Psoas muscle (tissue), 8 donors: ENCODE data around the gene CASQ2. TPM values are rescaled to one million over a fixed set of nuclear protein-coding genes. Genes with fewer than 3 reads are reported as not detected.

Experiments used
- ATAC-seq, 4 donors: fragments of 200-7000 bp; cut with Tn5 transposase; one replicate each; pipeline ENCODE4 v1.9.1; 2020; ENCODE audit warnings: moderate library complexity in 3 of 4, mild to moderate bottlenecking in 2 of 4
- DNase-seq, 2 donors: peaks; one replicate each; pipeline ENCODE4 v3.0.0-alpha.2; 2020
- H3K27ac ChIP-seq: fragments of 200-600 bp; one replicate; pipeline ENCODE4 v1.8.0; 2022
- H3K27me3 ChIP-seq, 3 donors: fragments of 200-600 bp in 1 of 3; one replicate each; pipeline versions ENCODE4 v1.6.1 to v1.8.0; 2013 to 2022; ENCODE audit warnings: low read length in 2 of 3, mild to moderate bottlenecking in 2 of 3, moderate library complexity in 1 of 3; ENCODE audit not compliant: insufficient read depth in 3 of 3
- H3K36me3 ChIP-seq, 2 donors: fragments of 200-600 bp in 1 of 2; one replicate each; pipeline versions ENCODE4 v1.6.1 to v1.8.0; 2013 to 2022; ENCODE audit warnings: low read depth in 1 of 2, mild to moderate bottlenecking in 1 of 2, moderate library complexity in 1 of 2; ENCODE audit not compliant: insufficient read depth in 1 of 2
- H3K4me1 ChIP-seq: fragments of 200-600 bp; one replicate; pipeline ENCODE4 v1.8.0; 2022
- H3K4me3 ChIP-seq: fragments of 200-600 bp; one replicate; pipeline ENCODE4 v1.8.0; 2022; ENCODE audit warnings: mild to moderate bottlenecking
- H3K9me3 ChIP-seq: fragments of 200-600 bp; one replicate; pipeline ENCODE4 v1.8.0; 2022
- WGBS, 3 donors: extraction: QIAGEN DNeasy Blood & Tissue Kit; methylation state at CpG; one replicate each; pipeline versions ENCODE4 v1.1.6 to v1.1.7; 2013; 5-methylcytosine and 5-hydroxymethylcytosine counted together
- intact Hi-C, 2 donors: fragments of 100-400 bp; cut with DNase I; formaldehyde crosslinking; loops; one replicate each; pipeline versions ENCODE4 v1.11.0 to v1.14.2; 2022
- polyA plus RNA-seq, 3 donors: library from polyadenylated mRNA; stranded (reverse); fragments of 200-250 nt; gene quantifications; one replicate each; pipeline ENCODE4 v1.2.3, GENCODE V29; 2013
- total RNA-seq, 4 donors: library from RNA; stranded (reverse); fragmentation: NEBNext Ultra II Directional in 2 of 4; extraction: Animal tissue kit (Norgen Biotek cat#: 25700) in 2 of 4; gene quantifications; one replicate each; pipeline versions ENCODE4 v1.2.1 to v1.2.4, GENCODE V29; 2021 to 2023
- TF ChIP-seq, protein P1 (sequence below): fragments of 200-600 bp; IDR thresholded peaks from one replicate; pipeline ENCODE4 v1.8.0; 2022; ENCODE audit warnings: antibody characterized with exemption
- donor health status: healthy with polysubstance abuse.
- donor health status: DM: no; HTN: no; CAD: no; lungs with moderate emphysema.
- donor health status: Bipolar disorder and iron deficiency.
- donor health status: healthy.
- donor health status: DM: yes; HTN: yes; CAD: no.
- donor health status: DM: no; HTN: no; CAD: no.
- donor health status: DM: no; HTN: no; CAD: no.
- donor health status: DM: yes; HTN: yes; CAD: no.

Gene CASQ2
- total and polyA plus RNA-seq, 7 donors: 56.4 to 271 (median 84.0) TPM

DNA sequence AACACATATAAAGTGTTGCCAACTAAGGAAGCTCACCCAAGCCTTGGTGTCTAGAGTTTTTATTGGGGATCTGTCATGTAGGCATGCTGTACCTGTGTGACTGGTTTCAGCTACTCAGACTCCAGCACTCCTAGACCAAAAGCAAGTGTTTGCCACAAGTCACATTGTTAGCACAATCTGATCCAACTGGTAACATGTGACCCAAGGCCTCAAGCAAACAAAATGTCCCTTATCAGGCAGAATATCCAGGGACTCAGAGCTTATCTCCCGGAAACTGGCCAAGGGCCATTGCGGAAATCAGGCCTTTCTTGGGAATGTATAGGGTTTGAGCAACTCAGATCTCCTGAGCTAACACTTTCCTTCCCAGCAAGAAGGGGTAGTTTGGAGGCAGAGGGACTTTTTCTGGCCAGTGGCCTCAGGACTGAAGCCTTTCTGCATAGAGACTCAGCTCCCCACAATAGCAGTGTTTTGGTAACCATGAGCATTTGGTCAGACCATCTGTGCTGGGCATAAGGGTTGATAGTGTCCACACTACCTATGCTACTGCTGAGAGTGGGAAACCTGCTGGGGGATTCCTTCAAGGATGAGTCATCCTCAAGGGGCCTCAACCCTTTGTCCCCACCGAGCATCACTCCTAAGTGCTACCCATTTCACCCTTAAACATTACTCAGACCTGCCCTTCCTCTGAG lies 42.8 kb upstream of the CASQ2 start:
- Histone ChIP-seq H3K36me3 (no peaks in the 10 kb centered on the region), H3K4me3 (no peak overlapping the region), H3K9me3 (no peaks in the 10 kb centered on the region), H3K4me1 (no peaks in the 10 kb centered on the region), H3K27me3 (no peaks in the 10 kb centered on the region), H3K27ac (no peak overlapping the region)
- TF ChIP-seq, protein P1, sequence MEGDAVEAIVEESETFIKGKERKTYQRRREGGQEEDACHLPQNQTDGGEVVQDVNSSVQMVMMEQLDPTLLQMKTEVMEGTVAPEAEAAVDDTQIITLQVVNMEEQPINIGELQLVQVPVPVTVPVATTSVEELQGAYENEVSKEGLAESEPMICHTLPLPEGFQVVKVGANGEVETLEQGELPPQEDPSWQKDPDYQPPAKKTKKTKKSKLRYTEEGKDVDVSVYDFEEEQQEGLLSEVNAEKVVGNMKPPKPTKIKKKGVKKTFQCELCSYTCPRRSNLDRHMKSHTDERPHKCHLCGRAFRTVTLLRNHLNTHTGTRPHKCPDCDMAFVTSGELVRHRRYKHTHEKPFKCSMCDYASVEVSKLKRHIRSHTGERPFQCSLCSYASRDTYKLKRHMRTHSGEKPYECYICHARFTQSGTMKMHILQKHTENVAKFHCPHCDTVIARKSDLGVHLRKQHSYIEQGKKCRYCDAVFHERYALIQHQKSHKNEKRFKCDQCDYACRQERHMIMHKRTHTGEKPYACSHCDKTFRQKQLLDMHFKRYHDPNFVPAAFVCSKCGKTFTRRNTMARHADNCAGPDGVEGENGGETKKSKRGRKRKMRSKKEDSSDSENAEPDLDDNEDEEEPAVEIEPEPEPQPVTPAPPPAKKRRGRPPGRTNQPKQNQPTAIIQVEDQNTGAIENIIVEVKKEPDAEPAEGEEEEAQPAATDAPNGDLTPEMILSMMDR: no peak
- ATAC-seq: no peak
- WGBS, 3 donors: 72 to 85% (median 73%) methylated on average over 3 of the region's 3 CpGs
- intact Hi-C loops: no loop called here
- no peak for DNase-seq

DNA sequence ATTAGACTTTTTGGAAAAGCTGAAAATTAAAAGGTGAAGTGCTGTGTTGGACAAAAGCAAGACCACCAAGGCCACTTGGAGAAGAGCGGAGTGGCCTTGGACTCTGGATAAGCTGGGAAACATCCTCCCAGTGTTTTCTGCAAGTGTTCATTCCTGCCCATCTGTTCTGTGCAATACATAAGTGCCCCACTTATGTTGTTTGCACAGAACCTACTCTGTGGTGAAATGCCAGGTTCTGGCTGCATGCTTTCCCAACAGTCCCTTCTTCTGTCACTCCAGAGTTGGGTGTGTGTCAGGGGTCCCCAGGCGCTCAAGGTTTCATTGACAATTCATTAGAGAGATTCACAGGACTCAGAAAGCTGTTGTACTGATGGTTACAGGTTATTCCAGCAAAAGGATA lies 42.1 kb upstream of the CASQ2 start:
- H3K27me3 ChIP-seq: no peaks in the 10 kb centered on the region
- ATAC-seq (no peak), DNase-seq (no peak)
- 91 to 96% (median 93%) methylated on average over 2 of the region's 2 CpGs for WGBS, 3 donors
- TF ChIP-seq, protein P1: no peak
- no peaks in the 10 kb centered on the region for H3K36me3 ChIP-seq
- no peak overlapping the region for H3K4me3 ChIP-seq
- no peaks in the 10 kb centered on the region for H3K9me3 ChIP-seq
- intact Hi-C loops: no loop called here
- no peak overlapping the region for H3K27ac ChIP-seq
- H3K4me1 ChIP-seq: no peaks in the 10 kb centered on the region

DNA sequence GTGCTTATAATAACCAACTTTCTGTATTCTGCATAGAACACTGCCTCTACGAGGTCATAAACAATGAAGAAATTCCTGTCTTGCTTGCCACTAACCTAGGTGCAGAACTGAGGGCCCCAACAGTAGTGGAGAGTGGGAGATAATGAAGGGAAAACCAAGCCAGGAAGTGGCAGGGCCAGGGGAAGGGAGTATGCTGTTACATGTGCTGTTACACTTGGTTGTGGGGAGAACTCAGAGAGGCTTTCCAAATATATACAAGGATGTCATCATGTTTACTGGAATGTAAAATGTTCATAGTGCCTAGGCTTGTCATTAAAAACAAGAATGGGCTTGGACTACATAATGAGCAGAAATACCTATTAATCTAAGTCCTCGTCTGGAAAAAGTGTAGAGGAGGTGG lies 41.3 kb upstream of the CASQ2 start:
- no peaks in the 10 kb centered on the region for H3K4me1 ChIP-seq
- no peaks in the 10 kb centered on the region for H3K9me3 ChIP-seq
- no peak for DNase-seq
- H3K27ac ChIP-seq: no peak overlapping the region
- TF ChIP-seq, protein P1: no peak
- no peak overlapping the region for H3K4me3 ChIP-seq
- intact Hi-C loops: loop anchor here (5.0 to 10.0 kb wide), 2 partner anchors 172 to 215 kb away; no protein-coding TSS in a partner anchor
- H3K36me3 ChIP-seq: no peaks in the 10 kb centered on the region
- WGBS, 3 donors: 63 to 84% (median 77%) methylated on average over 2 of the region's 2 CpGs
- H3K27me3 ChIP-seq: no peaks in the 10 kb centered on the region
- ATAC-seq: no peak

DNA sequence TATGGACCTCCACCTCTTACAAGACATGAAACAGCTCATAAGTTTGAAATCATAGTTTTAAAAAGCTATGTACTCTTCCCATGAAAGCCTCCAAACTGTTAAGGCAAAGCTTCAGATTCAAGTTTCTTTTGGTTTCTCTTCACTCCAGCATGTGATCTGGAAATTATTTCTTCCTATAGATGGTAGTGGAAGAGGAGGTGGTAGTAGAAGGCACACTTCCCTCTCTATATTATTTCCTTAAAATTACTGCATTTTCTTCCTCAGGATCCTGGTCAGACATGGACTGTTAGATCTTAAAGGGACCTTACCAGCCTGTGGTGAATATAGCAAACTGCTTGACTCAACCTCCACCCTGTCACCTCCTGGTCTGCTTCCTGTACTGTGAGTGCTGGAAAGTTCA lies 40.6 kb upstream of the CASQ2 start:
- Histone ChIP-seq H3K9me3 (no peaks in the 10 kb centered on the region), H3K4me1 (no peaks in the 10 kb centered on the region), H3K27me3 (no peaks in the 10 kb centered on the region), H3K27ac (no peak overlapping the region), H3K36me3 (no peaks in the 10 kb centered on the region), H3K4me3 (no peak overlapping the region)
- ATAC-seq (no peak), DNase-seq (no peak)
- intact Hi-C loops: loop anchor here (5.0 to 10.0 kb wide), 2 partner anchors 173 to 216 kb away; no protein-coding TSS in a partner anchor
- TF ChIP-seq, protein P1: no peak

DNA sequence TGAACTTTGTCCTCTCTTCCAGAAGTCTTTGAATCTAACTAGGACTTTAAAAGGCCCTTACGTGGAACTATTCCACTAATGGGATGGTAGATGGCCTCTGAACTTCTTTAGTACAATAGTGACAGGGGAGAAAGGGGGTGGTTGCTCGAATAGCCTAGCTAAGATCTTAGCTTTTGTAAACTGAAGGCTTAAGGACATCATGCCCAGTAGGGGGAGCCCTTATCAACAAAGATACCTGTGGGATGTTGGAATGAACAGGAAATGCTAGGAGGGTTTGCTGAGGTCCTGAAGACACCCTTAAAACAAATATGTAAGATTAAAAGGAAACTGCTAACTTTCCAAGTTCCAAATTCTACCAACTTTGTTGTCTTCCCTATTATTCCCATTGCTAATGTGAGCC lies 39.2 kb upstream of the CASQ2 start:
- 5 to 8% (median 7%) methylated on average over 2 of the region's 2 CpGs for WGBS, 3 donors
- DNase-seq (no peak), ATAC-seq (peak in 2 of 4 donors; percentile 57 to 69)
- Histone ChIP-seq H3K27me3 (no peaks in the 10 kb centered on the region), H3K36me3 (no peaks in the 10 kb centered on the region), H3K27ac (no peak overlapping the region), H3K4me1 (no peaks in the 10 kb centered on the region), H3K9me3 (no peaks in the 10 kb centered on the region), H3K4me3 (no peak overlapping the region)
- intact Hi-C loops: loop anchor here (2.0 to 10.0 kb wide), 3 partner anchors 173 to 217 kb away; no protein-coding TSS in a partner anchor
- TF ChIP-seq, protein P1: peak; percentile 58
